Activated T-cell treated with anti-CD3 and anti-CD28 coated beads for 4 hours (primary cell): ENCODE data around the gene MAP4.

Experiments used
- DNase-seq: peaks from one replicate; pipeline ENCODE4 v3.0.0-alpha.2; 2020

Gene MAP4

GRCh38 chr3:47824541-47825473 lies 191.4 kb downstream of the MAP4 start:
- peak; percentile 56 for DNase-seq

GRCh38 chr3:47817609-47818008 lies 198.6 kb downstream of the MAP4 start:
- no peak for DNase-seq

- no peak for DNase-seq
Observed at GRCh38 chr3:47813551-47814177, 202.6 kb downstream of the MAP4 start.

- no peak for DNase-seq
Observed at GRCh38 chr3:47804577-47804976, 211.6 kb downstream of the MAP4 start.

- DNase-seq = no peak
Observed at GRCh38 chr3:47803480-47804025, 212.7 kb downstream of the MAP4 start.

GRCh38 chr3:47802734-47803479 lies 213.3 kb downstream of the MAP4 start, which contains the start of gene DHX30:
Gene DHX30 (plus strand): TSS chr3:47803138. CDS start chr3:47810684, 7,546 bp downstream.
- peak; percentile 73 for DNase-seq
